ENCODE data around the gene GAS7. TPM values are rescaled to one million over a fixed set of nuclear protein-coding genes. Genes with fewer than 3 reads are reported as not detected.

The GAS7 gene
- total and polyA plus RNA-seq, 10 of the 15 experiments (the other 5 are each of a cell fraction or from before 2014, with no cell fraction given), result 2.3 to 53.4 (median 24.0) TPM

- no peak for TF ChIP-seq BCL11A (IDR thresholded peaks at IDR 0.05; ENCODE audit: low read depth, low read length)
- TF ChIP-seq POLR2AphosphoS5 (IDR thresholded peaks at IDR 0.05; ENCODE audit: low read length), result peak; percentile 33; the same call in 1 of the 2 replicates
- TF ChIP-seq RELB (IDR thresholded peaks at IDR 0.05; ENCODE audit: low read depth), result no peak
- TF ChIP-seq EED (IDR thresholded peaks at IDR 0.05; ENCODE audit: low read depth), result peak; percentile 48
- TF ChIP-seq BHLHE40 (IDR thresholded peaks at IDR 0.05; ENCODE audit: borderline replicate concordance in 1 of 2, low read depth in 2 of 2, low read length in 1 of 2), result 0 out of 4 replicates have a peak, but pooled peaks of 1 of the 2 experiments have one; percentile 33
- TF ChIP-seq, protein P1, sequence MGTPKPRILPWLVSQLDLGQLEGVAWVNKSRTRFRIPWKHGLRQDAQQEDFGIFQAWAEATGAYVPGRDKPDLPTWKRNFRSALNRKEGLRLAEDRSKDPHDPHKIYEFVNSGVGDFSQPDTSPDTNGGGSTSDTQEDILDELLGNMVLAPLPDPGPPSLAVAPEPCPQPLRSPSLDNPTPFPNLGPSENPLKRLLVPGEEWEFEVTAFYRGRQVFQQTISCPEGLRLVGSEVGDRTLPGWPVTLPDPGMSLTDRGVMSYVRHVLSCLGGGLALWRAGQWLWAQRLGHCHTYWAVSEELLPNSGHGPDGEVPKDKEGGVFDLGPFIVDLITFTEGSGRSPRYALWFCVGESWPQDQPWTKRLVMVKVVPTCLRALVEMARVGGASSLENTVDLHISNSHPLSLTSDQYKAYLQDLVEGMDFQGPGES (IDR thresholded peaks at IDR 0.05), result no peak
- no peak for TF ChIP-seq ZNF622 (IDR thresholded peaks at IDR 0.05)
- TF ChIP-seq BMI1 (IDR thresholded peaks at IDR 0.05; ENCODE audit: borderline replicate concordance), result no peak
- TF ChIP-seq NBN (IDR thresholded peaks at IDR 0.05), result no peak
- TF ChIP-seq MXI1 (IDR thresholded peaks at IDR 0.05; ENCODE audit: low read depth, low read length), result no peak
Observed at GRCh38 chr17:10052106-10052813, 146.1 kb downstream of the GAS7 start (continued).
